BLaER1 (cell line): Measurements from ENCODE around the gene MROH7.

Experiments used
- H3K27ac ChIP-seq: shearing (Covaris generic); formaldehyde crosslinking; 2 replicates; pipeline ENCODE4 v1.8.1; 2022
- H3K27me3 ChIP-seq: shearing (Covaris generic); formaldehyde crosslinking; 2 replicates; pipeline ENCODE4 v1.8.1; 2022
- H3K36me3 ChIP-seq: shearing (Covaris generic); formaldehyde crosslinking; 2 replicates; pipeline ENCODE4 v1.8.1; 2022
- H3K4me1 ChIP-seq: shearing (Covaris generic); formaldehyde crosslinking; 2 replicates; pipeline ENCODE4 v1.8.1; 2022
- H3K4me2 ChIP-seq: shearing (Covaris generic); formaldehyde crosslinking; 2 replicates; pipeline ENCODE4 v1.8.1; 2022
- H3K4me3 ChIP-seq: shearing (Covaris generic); formaldehyde crosslinking; 2 replicates; pipeline ENCODE4 v1.8.1; 2022
- H3K9ac ChIP-seq: shearing (Covaris generic); formaldehyde crosslinking; 2 replicates; pipeline ENCODE4 v1.8.1; 2022
- H3K9me3 ChIP-seq: shearing (Covaris generic); formaldehyde crosslinking; 2 replicates; pipeline ENCODE4 v1.8.1; 2022
- H4K20me1 ChIP-seq: shearing (Covaris generic); formaldehyde crosslinking; 2 replicates; pipeline ENCODE4 v1.8.1; 2022
- Cebpa-rat ChIP-seq: shearing (Covaris generic); IDR thresholded peaks from 2 replicates; pipeline ENCODE4 v1.8.1; 2022

The MROH7 gene

DNA sequence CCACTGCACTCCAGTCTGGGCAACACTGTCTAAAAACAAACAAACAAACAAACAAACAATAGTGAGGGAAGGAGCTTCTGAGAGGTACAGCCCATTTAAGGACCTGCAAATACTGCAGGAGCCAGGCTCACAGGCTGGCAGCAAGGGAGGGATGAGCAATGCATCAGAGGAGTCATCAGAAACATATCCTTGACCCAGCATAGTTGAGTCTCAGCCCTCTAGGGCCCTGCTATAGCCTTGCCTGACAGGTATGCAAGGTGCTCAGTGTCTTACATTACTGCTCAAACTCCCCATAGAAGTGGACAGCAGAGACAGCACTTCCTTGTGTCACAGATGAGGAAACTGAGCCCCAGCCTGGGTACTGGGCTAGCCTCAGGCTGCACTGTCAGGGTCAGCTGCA, 66.8 kb downstream of the MROH7 start:
- H3K36me3 ChIP-seq, result no peaks in the 10 kb centered on the region
- H3K9ac ChIP-seq, result no peak overlapping the region
- no peak overlapping the region for H3K4me2 ChIP-seq
- no peak for TF ChIP-seq Cebpa-rat
- no peaks in the 10 kb centered on the region for H4K20me1 ChIP-seq
- no peak overlapping the region for H3K4me3 ChIP-seq
- no peaks in the 10 kb centered on the region for H3K9me3 ChIP-seq
- no peaks in the 10 kb centered on the region for H3K4me1 ChIP-seq
- no peaks in the 10 kb centered on the region for H3K27me3 ChIP-seq
- H3K27ac ChIP-seq, result no peak overlapping the region

DNA sequence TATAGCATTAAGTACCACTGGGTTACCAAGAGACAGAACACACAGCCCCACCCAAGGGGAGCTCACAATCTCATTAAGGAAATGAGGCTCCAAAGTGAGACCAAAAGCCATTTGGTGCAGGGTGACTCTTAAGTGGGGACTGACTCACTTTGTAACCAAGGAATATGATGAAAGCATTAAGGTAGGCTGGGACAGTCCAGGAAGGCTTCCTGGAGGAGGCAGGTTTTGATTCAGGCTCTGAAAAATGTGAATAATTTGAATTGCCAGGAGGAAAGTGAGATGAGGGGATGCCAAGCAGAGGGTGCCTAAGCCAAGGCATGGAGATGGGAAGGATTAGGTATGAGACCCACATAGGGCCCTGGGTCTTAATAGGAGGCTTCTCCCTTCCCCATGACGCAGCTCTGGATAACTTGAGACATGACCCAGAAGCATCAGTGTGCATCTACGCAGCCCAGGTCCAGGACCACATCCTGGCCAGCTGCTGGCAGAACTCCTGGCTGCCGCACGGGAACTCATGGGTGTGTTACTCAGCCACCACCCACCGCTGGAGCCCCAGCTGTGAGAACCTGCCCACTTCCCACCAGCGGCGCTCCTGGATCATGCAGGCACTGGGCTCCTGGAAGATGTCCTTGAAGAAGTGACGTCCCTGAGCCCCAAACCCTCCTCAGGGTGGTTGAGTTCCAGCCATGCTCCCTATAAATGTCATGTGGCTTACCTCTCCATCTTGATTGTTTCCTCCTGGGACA, 68.1 kb downstream of the MROH7 start:
- Histone ChIP-seq H3K36me3 (no peaks in the 10 kb centered on the region), H3K9me3 (no peaks in the 10 kb centered on the region), H3K27me3 (no peaks in the 10 kb centered on the region), H3K27ac (no peak overlapping the region), H3K4me3 (no peak overlapping the region), H3K4me2 (no peak overlapping the region), H3K4me1 (no peaks in the 10 kb centered on the region), H3K9ac (no peak overlapping the region), H4K20me1 (no peaks in the 10 kb centered on the region)
- TF ChIP-seq Cebpa-rat, result no peak

GRCh38 chr1:54710434-54710833, 68.8 kb downstream of the MROH7 start:
- Histone ChIP-seq H3K9me3 (no peaks in the 10 kb centered on the region), H3K4me1 (peaks cover 5% of the 10 kb centered on the region), H3K4me2 (no peak overlapping the region), H3K9ac (no peak overlapping the region), H4K20me1 (no peaks in the 10 kb centered on the region), H3K36me3 (no peaks in the 10 kb centered on the region), H3K27me3 (no peaks in the 10 kb centered on the region), H3K27ac (no peak overlapping the region), H3K4me3 (no peak overlapping the region)
- no peak for TF ChIP-seq Cebpa-rat

DNA sequence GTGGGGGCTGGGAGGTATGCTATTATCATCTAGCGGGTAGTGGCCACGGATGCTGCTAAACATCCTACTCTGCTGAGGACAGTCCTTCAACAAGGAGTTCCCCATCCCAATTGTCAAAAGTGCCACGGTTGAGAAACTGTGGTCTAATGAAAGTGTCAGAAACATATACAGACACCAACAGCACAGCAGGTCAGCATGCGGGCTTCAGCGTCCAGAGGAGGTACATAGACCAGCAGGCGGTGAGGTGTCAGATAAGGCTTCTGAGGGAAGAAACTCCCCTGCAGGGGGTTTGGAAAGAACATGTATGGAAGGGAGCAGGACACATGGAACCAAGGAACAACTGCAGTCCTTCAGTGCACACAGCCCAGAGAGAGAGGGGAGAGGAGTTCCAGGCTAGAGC, 69.3 kb downstream of the MROH7 start:
- Histone ChIP-seq H4K20me1 (no peaks in the 10 kb centered on the region), H3K4me2 (no peak overlapping the region), H3K9ac (no peak overlapping the region), H3K4me3 (no peak overlapping the region), H3K27ac (no peak overlapping the region), H3K4me1 (peaks cover 5% of the 10 kb centered on the region), H3K27me3 (no peaks in the 10 kb centered on the region), H3K36me3 (no peaks in the 10 kb centered on the region), H3K9me3 (no peaks in the 10 kb centered on the region)
- no peak for TF ChIP-seq Cebpa-rat

GRCh38 chr1:54711536-54711935, 70.0 kb downstream of the MROH7 start:
- no peak overlapping the region for H3K4me2 ChIP-seq
- no peak overlapping the region for H3K27ac ChIP-seq
- H3K9me3 ChIP-seq, result no peaks in the 10 kb centered on the region
- no peaks in the 10 kb centered on the region for H4K20me1 ChIP-seq
- no peaks in the 10 kb centered on the region for H3K27me3 ChIP-seq
- no peak for TF ChIP-seq Cebpa-rat
- no peak overlapping the region for H3K9ac ChIP-seq
- no peaks in the 10 kb centered on the region for H3K36me3 ChIP-seq
- H3K4me3 ChIP-seq, result no peak overlapping the region
- H3K4me1 ChIP-seq, result peaks cover 9% of the 10 kb centered on the region

GRCh38 chr1:54714881-54715492, 73.4 kb downstream of the MROH7 start:
- Histone ChIP-seq H3K27me3 (no peaks in the 10 kb centered on the region), H3K9me3 (no peaks in the 10 kb centered on the region), H3K4me2 (peak overlapping the region; percentile 84), H3K9ac (peak overlapping the region; percentile 85), H3K36me3 (peaks cover 26% of the 10 kb centered on the region), H3K4me1 (peaks cover 16% of the 10 kb centered on the region), H3K4me3 (peak overlapping the region; percentile 83), H3K27ac (peak overlapping the region; percentile 45; the same call in 1 of the 2 replicates), H4K20me1 (peaks cover 3% of the 10 kb centered on the region; the same call in 1 of the 2 replicates)
- no peak for TF ChIP-seq Cebpa-rat

GRCh38 chr1:54715493-54716298, 74.1 kb downstream of the MROH7 start, which contains the start of gene TTC4:
TTC4 (plus strand) TSS chr1:54715861; CDS start chr1:54715909, 48 bp downstream.
- H3K27ac ChIP-seq, result peak within 1 kb of the TSS; percentile 82
- no peaks in the 10 kb centered on the region for H3K27me3 ChIP-seq

DNA sequence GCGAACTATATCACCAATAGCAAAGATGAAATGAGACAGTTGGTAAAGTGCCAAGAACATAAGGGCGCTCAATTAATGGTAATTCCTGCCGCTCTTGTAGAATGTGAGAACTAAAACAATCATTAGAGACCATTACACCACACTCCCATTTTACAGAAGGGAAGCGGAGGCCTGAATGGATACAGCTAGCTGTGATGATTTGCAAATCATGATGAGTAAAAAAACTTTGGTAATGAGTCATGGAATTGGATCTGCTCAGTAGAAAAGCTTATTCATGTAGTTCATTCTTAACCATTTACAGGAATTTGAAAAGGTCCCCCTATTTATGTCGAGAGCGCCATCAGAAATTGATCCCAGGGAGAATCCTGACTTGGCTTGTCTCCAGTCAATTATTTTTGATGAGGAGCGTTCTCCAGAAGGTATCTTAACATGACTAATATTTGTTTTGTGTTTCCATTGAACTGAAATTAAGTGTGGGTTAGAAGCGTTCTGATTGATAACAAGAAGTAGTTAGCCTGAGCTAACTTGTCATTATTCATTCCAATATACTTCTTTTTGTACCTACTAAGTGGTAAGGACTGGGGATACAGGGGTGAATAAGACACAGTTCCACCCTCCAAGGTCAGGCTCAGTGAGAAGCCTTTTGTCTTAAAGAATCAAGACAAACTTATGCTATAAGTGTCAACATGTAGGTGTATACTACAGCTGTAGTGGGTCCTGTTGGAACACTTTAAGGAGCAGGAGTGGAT, 74.9 kb downstream of the MROH7 start:
- Histone ChIP-seq H3K27ac (peak overlapping the region; percentile 82), H3K4me1 (peaks cover 16% of the 10 kb centered on the region), H4K20me1 (peaks cover 5% of the 10 kb centered on the region; the same call in 1 of the 2 replicates), H3K4me3 (peak overlapping the region; percentile 83), H3K9me3 (no peaks in the 10 kb centered on the region), H3K9ac (peak overlapping the region; percentile 85), H3K27me3 (no peaks in the 10 kb centered on the region), H3K4me2 (peak overlapping the region; percentile 84), H3K36me3 (peaks cover 41% of the 10 kb centered on the region)
- no peak for TF ChIP-seq Cebpa-rat

More at GRCh38 chr1:54715493-54716298, 74.1 kb downstream of the MROH7 start, which contains the start of gene TTC4:
- no peak for TF ChIP-seq Cebpa-rat
- Histone ChIP-seq H3K4me3 (peak within 1 kb of the TSS; percentile 83), H3K36me3 (peaks cover 33% of the 10 kb centered on the region), H4K20me1 (peaks cover 5% of the 10 kb centered on the region; the same call in 1 of the 2 replicates), H3K4me2 (peak within 1 kb of the TSS; percentile 84), H3K9ac (peak within 1 kb of the TSS; percentile 85), H3K9me3 (no peaks in the 10 kb centered on the region), H3K4me1 (peaks cover 16% of the 10 kb centered on the region)

DNA sequence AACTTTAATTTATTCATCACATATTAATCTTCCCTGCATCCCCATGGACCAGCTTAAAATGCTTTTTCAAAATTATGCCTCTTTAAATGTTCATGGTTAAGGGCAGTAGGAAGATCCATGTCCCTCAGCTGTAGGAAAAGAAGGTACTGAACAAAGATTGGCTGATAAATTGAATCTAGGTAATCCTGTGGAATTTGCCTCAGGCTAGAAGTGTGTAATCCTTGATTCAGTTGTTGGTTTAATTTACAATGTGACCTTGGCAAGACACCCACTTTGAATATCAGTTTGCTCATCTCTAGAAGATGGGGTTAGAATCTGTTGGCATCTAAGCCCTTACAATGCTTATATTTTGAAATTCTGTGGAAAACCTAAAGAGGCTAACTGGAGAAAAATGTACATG, 80.1 kb downstream of the MROH7 start:
- no peaks in the 10 kb centered on the region for H3K27me3 ChIP-seq
- no peak overlapping the region for H3K9ac ChIP-seq
- peaks cover 5% of the 10 kb centered on the region; the same call in 1 of the 2 replicates for H4K20me1 ChIP-seq
- H3K27ac ChIP-seq, result no peak overlapping the region
- no peak for TF ChIP-seq Cebpa-rat
- H3K4me2 ChIP-seq, result no peak overlapping the region
- peaks cover 90% of the 10 kb centered on the region for H3K36me3 ChIP-seq
- no peak overlapping the region for H3K4me3 ChIP-seq
- no peaks in the 10 kb centered on the region for H3K9me3 ChIP-seq
- H3K4me1 ChIP-seq, result peaks cover 4% of the 10 kb centered on the region
